Fibroblast of skin of abdomen (primary cell): ENCODE measurements around the gene FBN1.

ENCODE experiments used
- DNase-seq: peaks from one replicate; pipeline ENCODE4 v3.0.0-alpha.2; 2013

The FBN1 gene

DNA sequence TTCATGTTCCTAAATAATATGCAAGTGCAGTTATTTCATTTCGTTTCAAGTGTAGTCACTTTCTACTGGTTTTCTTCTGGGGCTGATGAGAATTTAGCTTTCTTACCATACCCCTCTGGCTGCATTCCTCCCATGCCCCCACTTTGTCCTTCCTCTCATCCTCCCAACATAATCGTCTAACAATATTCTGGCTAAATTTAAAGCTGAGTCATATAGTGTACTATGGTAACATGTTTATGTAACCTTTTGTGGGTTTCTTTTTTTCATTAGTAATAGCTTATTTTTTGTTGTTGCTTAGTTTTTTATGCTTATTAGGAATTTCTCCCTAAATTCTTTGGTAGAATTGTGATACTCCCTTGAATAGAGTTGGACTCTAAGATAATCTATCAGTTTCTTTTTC lies 283.8 kb downstream of the FBN1 start:
- DNase-seq: no peak

DNA sequence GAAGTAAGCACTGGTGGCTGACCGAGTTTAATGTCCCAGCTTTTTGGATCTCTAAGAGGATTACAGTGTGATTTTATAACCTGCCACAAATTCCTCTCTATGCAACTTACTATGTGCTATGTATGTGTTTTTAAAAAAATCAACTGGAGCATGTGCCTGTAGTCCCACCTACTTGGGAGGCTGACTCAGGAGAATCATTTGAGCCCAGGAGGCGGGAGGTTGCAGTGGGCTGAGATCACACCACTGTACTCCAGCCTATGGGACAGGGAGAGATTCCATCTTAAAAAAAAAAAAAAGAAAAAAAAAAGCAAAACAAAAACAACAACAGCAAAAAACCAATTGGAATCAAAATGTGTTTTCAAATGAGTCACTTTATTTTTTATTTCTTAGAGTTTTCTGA lies 284.7 kb downstream of the FBN1 start:
- peak; percentile 45 for DNase-seq
